ENCODE data around the gene ZNF446. TPM values are rescaled to one million over a fixed set of nuclear protein-coding genes. Genes with fewer than 3 reads are reported as not detected.
"Not testable (repeated sequence)": the region's sequence is repeated elsewhere in the genome, so short reads cannot be mapped to it uniquely, and the experiment has no call there.

ZNF446 gene
- total RNA-seq, 1 experiment from 2014 or later, result 6.0 TPM

DNA sequence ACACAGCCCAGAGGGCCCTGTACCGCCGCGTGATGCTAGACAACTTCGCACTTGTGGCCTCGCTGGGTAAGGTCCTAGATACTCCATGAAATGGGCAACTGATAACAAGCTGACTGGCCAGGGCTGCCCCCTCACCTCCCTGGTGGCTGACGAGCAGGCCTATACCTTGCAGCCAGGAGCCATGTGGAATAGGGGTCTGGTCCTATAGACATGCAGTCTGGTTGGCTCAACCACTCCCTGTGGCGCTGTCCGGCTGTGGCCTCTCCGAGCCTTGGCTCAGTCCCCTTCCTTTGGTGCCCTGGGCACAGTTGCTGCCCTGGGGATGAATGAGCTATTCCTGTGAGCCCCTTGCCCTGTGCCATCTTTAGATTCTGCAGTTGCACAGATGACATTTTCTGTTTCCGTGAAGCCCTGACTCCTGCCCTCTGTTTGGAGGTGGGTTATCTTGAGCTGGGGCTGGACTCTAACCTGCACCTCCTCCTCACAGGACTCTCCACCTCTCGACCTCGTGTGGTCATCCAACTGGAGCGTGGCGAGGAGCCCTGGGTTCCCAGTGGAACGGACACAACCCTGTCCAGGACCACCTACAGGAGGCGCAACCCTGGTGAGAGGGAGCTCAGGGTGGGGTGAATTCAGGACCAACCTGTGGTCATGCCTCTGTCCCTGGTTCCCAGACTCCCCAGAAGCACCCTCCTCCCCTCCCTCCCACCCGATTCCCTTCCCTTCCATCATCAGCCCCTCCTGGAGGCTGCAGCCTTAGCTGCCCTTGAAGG lies 6.7 kb upstream of the ZNF446 start:
- Mint-ChIP-seq H3K9me3 (no peaks in the 10 kb centered on the region), H3K27me3 (ENCODE audit: low read depth) (peaks cover 14% of the 10 kb centered on the region), H3K27ac (no peak overlapping the region), H3K36me3 (no peaks in the 10 kb centered on the region), H3K4me3 (peak overlapping the region; percentile 22; the same call in 1 of the 2 replicates), H3K4me1 (peaks cover 12% of the 10 kb centered on the region)
- TF ChIP-seq MXD4 (CRISPR knock-in tag; IDR thresholded peaks at IDR 0.05; ENCODE audit: borderline replicate concordance) (no peak), GABPB1 (CRISPR knock-in tag; IDR thresholded peaks at IDR 0.05) (no peak), MYBL2 (CRISPR knock-in tag; IDR thresholded peaks at IDR 0.05) (no peak), JUN (CRISPR knock-in tag; IDR thresholded peaks at IDR 0.05) (no peak), RELA (CRISPR knock-in tag; IDR thresholded peaks at IDR 0.05; ENCODE audit: borderline replicate concordance) (no peak), TEAD1 (CRISPR knock-in tag; IDR thresholded peaks at IDR 0.05) (no peak), SMAD3 (CRISPR knock-in tag; IDR thresholded peaks at IDR 0.05; ENCODE audit: borderline replicate concordance) (no peak), ZNF396 (CRISPR knock-in tag; IDR thresholded peaks at IDR 0.05; ENCODE audit: borderline replicate concordance) (no peak), NR1H2 (CRISPR knock-in tag; IDR thresholded peaks at IDR 0.05) (no peak), NFATC4 (CRISPR knock-in tag; IDR thresholded peaks at IDR 0.05) (no peak), CBFB (CRISPR knock-in tag; IDR thresholded peaks at IDR 0.05; ENCODE audit: low read depth) (no peak), FOXJ3 (CRISPR knock-in tag; IDR thresholded peaks at IDR 0.05; ENCODE audit: borderline replicate concordance) (no peak), ZNF423 (CRISPR knock-in tag; IDR thresholded peaks at IDR 0.05) (no peak), ZNF416 (CRISPR knock-in tag; IDR thresholded peaks at IDR 0.05) (no peak)
- TF ChIP-seq, protein P1, sequence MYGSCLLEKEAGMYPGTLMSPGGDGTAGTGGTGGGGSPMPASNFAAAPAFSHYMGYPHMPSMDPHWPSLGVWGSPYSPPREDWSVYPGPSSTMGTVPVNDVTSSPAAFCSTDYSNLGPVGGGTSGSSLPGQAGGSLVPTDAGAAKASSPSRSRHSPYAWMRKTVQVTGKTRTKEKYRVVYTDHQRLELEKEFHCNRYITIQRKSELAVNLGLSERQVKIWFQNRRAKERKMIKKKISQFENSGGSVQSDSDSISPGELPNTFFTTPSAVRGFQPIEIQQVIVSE (CRISPR knock-in tag; IDR thresholded peaks at IDR 0.05; ENCODE audit: borderline replicate concordance), result no peak
- TF ChIP-seq, protein P2, sequence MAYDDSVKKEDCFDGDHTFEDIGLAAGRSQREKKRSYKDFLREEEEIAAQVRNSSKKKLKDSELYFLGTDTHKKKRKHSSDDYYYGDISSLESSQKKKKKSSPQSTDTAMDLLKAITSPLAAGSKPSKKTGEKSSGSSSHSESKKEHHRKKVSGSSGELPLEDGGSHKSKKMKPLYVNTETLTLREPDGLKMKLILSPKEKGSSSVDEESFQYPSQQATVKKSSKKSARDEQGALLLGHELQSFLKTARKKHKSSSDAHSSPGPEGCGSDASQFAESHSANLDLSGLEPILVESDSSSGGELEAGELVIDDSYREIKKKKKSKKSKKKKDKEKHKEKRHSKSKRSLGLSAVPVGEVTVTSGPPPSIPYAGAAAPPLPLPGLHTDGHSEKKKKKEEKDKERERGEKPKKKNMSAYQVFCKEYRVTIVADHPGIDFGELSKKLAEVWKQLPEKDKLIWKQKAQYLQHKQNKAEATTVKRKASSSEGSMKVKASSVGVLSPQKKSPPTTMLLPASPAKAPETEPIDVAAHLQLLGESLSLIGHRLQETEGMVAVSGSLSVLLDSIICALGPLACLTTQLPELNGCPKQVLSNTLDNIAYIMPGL (CRISPR knock-in tag; IDR thresholded peaks at IDR 0.05), result no peak
- TF ChIP-seq, protein P3, sequence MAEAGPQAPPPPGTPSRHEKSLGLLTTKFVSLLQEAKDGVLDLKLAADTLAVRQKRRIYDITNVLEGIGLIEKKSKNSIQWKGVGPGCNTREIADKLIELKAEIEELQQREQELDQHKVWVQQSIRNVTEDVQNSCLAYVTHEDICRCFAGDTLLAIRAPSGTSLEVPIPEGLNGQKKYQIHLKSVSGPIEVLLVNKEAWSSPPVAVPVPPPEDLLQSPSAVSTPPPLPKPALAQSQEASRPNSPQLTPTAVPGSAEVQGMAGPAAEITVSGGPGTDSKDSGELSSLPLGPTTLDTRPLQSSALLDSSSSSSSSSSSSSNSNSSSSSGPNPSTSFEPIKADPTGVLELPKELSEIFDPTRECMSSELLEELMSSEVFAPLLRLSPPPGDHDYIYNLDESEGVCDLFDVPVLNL (CRISPR knock-in tag; IDR thresholded peaks at IDR 0.05; ENCODE audit: borderline replicate concordance, low read depth), result no peak
- TF ChIP-seq, protein P4, sequence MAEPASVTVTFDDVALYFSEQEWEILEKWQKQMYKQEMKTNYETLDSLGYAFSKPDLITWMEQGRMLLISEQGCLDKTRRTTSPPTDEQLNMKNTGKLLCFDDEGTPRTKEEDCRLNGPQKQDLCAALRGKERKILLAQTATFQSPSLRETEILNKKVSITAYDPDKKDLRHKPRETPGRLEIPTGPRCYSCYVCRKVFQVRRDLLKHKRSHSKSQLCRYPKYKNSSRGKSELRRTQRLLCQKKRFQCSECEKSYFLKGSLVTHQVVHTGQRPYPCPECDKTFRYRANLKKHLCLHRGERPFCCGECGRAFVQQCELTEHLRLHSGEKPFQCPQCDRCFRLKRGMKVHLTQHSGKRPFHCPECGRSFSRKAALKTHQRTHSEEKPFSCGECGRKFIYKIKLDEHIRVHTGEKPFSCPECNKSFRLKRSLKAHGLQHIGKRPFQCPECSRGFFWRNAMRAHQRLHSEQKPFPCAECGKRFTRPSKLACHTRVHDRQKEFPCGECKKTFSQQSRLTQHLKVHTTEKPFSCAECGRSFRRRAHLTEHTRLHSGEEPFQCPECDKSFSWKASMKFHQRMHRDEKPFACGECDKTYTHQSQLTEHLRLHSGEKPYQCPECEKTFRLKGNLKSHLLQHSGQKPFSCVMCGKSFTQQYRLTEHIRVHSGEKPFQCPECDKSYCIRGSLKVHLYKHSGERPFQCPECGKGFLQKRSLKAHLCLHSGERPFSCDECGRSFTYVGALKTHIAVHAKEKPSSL (CRISPR knock-in tag; conservative IDR thresholded peaks at IDR 0.05), result no peak
- TF ChIP-seq, protein P5, sequence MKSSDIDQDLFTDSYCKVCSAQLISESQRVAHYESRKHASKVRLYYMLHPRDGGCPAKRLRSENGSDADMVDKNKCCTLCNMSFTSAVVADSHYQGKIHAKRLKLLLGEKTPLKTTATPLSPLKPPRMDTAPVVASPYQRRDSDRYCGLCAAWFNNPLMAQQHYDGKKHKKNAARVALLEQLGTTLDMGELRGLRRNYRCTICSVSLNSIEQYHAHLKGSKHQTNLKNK (CRISPR knock-in tag; IDR thresholded peaks at IDR 0.05), result no peak
- TF ChIP-seq, protein P6, sequence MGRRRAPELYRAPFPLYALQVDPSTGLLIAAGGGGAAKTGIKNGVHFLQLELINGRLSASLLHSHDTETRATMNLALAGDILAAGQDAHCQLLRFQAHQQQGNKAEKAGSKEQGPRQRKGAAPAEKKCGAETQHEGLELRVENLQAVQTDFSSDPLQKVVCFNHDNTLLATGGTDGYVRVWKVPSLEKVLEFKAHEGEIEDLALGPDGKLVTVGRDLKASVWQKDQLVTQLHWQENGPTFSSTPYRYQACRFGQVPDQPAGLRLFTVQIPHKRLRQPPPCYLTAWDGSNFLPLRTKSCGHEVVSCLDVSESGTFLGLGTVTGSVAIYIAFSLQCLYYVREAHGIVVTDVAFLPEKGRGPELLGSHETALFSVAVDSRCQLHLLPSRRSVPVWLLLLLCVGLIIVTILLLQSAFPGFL (CRISPR knock-in tag; IDR thresholded peaks at IDR 0.05; ENCODE audit: borderline replicate concordance), result no peak
- no peak for ATAC-seq
- CTCF ChIA-PET, result interaction anchor here (0.6 to 1.5 kb wide), 2 partner anchors 44 to 82 kb away, joined by 3 to 5 read pairs; no protein-coding TSS in a partner anchor
- POLR2A ChIA-PET, result interaction anchor here (0.5 kb wide), 1 partner anchor 73 kb away, joined by 3 read pairs; no protein-coding TSS in a partner anchor
- no peak for DNase-seq (ENCODE audit: low spot score)

DNA sequence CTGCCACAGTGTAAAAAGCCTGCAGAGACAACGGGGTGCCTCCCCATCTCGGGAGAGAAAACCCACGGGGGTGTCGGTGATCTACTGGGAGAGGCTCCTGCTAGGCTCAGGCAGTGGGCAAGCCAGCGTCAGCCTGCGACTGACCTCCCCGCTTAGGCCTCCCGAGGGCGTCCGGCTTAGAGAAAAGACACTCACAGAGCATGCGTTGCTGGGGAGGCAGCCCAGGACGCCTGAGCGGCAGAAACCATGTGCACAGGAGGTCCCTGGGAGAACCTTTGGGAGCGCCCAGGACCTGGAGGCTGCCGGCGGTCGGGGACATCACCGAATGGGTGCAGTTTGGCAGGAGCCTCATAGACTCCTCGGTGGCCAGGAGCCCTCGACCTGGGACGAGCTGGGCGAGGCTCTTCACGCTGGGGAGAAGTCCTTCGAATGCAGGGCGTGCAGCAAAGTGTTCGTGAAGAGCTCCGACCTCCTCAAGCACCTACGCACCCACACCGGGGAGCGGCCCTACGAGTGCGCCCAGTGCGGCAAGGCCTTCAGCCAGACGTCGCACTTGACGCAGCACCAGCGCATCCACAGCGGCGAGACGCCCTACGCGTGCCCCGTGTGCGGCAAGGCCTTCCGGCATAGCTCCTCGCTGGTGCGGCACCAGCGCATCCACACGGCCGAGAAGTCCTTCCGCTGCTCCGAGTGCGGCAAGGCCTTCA lies 5.2 kb upstream of the ZNF446 start:
- not testable (repeated sequence) for H3K4me3 Mint-ChIP-seq

More for the DNA sequence above, 5.2 kb upstream of the ZNF446 start:
- DNase-seq (ENCODE audit: low spot score); H3K27ac Mint-ChIP-seq; H3K36me3 Mint-ChIP-seq; H3K27me3 Mint-ChIP-seq (ENCODE audit: low read depth); ATAC-seq; CTCF ChIA-PET; H3K9me3 Mint-ChIP-seq; POLR2A ChIA-PET: not testable (repeated sequence)
- H3K4me1 Mint-ChIP-seq, result peaks cover 16% of the 10 kb centered on the region
